Measurements from ENCODE around the gene U2AF1L4.

U2AF1L4 gene

DNA sequence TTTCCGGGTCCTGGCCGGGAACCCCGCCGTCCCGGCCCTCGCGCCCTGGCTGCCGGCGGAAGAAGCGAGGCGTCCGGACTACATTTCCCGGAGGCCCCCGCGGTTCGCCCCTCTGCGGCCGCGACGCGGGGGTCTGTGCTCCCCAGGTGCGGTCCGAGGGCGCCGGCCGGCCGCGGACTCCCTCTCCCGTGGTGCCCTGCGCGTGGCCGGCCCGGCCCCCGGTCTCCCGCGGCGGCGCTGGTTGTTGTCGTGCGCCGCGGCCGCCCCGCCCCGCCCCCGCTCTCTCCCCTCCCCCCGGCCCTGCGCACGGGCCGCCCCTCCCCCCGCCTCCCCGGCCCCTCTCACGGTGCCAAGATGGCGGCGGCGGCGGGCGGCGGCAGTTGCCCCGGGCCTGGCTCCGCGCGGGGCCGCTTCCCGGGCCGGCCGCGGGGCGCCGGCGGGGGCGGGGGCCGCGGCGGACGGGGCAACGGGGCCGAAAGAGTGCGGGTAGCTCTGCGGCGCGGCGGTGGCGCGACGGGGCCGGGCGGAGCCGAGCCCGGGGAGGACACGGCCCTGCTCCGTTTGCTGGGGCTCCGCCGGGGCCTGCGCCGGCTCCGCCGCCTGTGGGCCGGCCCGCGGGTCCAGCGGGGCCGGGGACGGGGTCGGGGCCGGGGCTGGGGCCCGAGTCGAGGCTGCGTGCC lies 27.4 kb downstream of the U2AF1L4 start, which contains the start of gene KMT2B:
TSS of gene KMT2B (plus strand) at position 339 of the 680 bp plus-strand sequence. CDS start at position 355, 16 bp downstream.
- ChIA-PET POLR2A (interaction anchor here (1.5 kb wide), 1 partner anchor 23 kb away, joined by 4 read pairs; no protein-coding TSS in a partner anchor), CTCF (interaction anchor here (1.1 to 1.8 kb wide), 4 partner anchors 10 to 30 kb away, joined by 3 to 8 read pairs (median 4); no protein-coding TSS in a partner anchor)
- TF ChIP-seq, protein P1, sequence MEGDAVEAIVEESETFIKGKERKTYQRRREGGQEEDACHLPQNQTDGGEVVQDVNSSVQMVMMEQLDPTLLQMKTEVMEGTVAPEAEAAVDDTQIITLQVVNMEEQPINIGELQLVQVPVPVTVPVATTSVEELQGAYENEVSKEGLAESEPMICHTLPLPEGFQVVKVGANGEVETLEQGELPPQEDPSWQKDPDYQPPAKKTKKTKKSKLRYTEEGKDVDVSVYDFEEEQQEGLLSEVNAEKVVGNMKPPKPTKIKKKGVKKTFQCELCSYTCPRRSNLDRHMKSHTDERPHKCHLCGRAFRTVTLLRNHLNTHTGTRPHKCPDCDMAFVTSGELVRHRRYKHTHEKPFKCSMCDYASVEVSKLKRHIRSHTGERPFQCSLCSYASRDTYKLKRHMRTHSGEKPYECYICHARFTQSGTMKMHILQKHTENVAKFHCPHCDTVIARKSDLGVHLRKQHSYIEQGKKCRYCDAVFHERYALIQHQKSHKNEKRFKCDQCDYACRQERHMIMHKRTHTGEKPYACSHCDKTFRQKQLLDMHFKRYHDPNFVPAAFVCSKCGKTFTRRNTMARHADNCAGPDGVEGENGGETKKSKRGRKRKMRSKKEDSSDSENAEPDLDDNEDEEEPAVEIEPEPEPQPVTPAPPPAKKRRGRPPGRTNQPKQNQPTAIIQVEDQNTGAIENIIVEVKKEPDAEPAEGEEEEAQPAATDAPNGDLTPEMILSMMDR (IDR thresholded peaks at IDR 0.05; ENCODE audit: insufficient read depth, low read length, missing control alignments) = no peak
- H3K4me3 ChIP-seq (ENCODE audit: low read depth, low read length) = peak within 1 kb of the TSS; percentile 87
- DNase-seq (ENCODE audit: low read depth, low spot score) = no peak

DNA sequence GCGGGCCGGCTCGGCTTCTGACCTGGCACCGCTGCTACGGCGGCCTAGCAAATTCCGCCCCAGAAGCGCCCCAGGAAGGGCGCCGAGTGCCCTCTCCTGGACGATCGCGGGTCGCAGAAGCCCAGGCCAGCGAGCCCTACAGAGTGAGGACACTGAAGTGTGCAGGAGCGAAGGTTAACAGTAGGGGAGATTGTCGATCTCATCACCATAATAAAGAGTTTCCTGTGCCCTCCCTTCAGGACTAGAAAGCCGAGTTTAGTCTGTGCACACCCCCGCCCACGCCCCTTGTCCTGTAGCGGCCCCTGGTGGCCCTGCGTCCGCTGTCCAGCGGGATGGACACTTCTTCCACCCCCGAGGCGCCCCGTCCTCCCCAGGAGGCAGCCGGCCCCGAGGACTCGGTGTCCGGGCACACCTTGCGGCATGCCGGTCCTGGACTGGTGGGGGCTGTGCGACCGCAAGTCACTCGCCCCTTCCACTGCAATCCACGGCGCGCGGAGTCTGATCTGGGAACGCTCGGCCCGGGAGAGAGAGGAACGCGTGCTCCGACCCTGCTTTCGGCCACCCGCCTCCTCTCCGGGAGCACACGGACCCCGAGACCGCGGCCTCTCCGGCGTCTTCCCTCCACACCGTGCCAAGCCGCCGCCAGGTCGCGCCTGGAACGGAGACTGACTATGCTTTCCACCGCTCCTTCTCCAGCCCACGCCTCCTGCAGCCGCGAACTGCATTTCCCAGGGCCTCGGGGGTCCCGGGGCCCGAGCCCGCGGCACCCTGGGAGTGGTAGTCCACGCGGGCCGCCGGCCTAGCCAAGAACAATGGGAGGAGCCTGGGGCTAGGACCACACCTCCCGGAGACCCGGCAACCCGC lies 28.2 kb downstream of the U2AF1L4 start:
- TF ChIP-seq, protein P1 (IDR thresholded peaks at IDR 0.05; ENCODE audit: insufficient read depth, low read length, missing control alignments) = peak; percentile 84
- CTCF ChIA-PET = interaction anchor here (1.6 to 1.8 kb wide), 3 partner anchors 24 to 161 kb away, joined by 4 to 8 read pairs (median 4); no protein-coding TSS in a partner anchor
- POLR2A ChIA-PET = no interaction called here
- peak; percentile 62 for DNase-seq (ENCODE audit: low read depth, low spot score)
- H3K4me3 ChIP-seq (ENCODE audit: low read depth, low read length) = peak overlapping the region; percentile 85

DNA sequence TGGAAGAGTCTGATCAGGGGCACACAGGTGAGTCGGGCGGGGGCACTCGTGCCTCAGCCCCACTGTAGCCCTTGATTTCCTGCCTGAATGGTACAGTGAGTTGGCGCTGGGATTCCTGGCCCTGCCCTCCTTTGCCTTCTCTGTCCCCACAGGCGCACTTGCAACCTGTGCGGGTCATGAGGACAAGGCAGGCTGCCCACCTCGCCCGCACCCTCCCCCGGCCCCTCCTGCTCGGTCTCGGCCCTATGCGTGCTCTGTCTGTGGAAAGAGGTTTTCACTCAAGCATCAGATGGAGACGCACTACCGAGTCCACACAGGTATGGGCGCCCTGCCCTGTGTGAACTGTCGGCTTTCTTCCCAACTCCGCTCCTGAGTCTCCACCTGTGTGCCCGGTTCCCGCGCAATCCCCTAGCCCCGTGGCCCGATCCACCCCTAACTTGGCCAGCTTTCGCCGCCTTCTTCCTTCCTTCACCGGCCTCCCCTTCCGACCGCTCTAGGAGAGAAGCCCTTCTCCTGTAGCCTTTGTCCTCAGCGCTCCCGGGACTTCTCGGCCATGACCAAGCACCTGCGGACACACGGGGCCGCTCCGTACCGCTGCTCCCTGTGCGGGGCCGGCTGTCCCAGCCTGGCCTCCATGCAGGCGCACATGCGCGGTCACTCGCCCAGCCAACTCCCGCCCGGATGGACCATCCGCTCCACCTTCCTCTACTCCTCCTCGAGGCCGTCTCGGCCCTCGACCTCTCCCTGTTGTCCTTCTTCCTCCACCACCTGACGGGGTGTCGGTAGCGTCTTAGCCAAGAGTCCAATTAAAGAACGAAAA lies 29.0 kb downstream of the U2AF1L4 start:
- ChIA-PET CTCF (interaction anchor here (0.5 to 5.4 kb wide), 10 partner anchors 10 to 364 kb away, joined by 3 to 23 read pairs (median 4); partner anchors contain the start of gene LIN37), POLR2A (no interaction called here)
- DNase-seq (ENCODE audit: low read depth, low spot score) = no peak
- TF ChIP-seq, protein P1 (IDR thresholded peaks at IDR 0.05; ENCODE audit: insufficient read depth, low read length, missing control alignments) = no peak
- H3K4me3 ChIP-seq (ENCODE audit: low read depth, low read length) = peak overlapping the region; percentile 85

DNA sequence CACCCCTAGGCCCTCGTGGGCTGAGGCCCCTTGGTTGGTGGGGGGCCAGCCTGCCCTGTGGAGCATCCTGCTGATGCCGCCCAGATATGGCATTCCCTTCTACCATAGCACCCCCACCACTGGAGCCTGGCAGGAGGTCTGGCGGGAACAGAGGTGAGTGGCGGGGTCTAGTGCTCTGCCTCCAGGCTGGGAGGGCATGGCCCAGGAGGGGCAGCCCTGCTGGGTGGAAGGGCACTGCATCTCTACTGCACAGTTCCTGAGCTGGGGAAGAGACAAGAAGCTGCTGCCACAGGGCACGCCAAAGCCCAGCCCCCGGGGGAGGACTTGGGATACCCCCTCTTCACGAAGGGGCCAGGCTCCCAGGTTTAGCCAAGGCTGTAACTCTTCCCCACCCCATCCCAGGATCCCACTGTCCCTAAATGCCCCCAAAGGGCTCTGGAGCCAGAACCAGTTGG lies 29.8 kb downstream of the U2AF1L4 start:
- no peak overlapping the region for H3K4me3 ChIP-seq (ENCODE audit: low read depth, low read length)
- ChIA-PET CTCF (interaction anchor here (0.9 to 5.4 kb wide), 10 partner anchors 11 to 167 kb away, joined by 3 to 23 read pairs (median 4); partner anchors contain the start of genes LIN37 and ZBTB32), POLR2A (no interaction called here)
- no peak for DNase-seq (ENCODE audit: low read depth, low spot score)
- TF ChIP-seq, protein P1 (IDR thresholded peaks at IDR 0.05; ENCODE audit: insufficient read depth, low read length, missing control alignments) = no peak

DNA sequence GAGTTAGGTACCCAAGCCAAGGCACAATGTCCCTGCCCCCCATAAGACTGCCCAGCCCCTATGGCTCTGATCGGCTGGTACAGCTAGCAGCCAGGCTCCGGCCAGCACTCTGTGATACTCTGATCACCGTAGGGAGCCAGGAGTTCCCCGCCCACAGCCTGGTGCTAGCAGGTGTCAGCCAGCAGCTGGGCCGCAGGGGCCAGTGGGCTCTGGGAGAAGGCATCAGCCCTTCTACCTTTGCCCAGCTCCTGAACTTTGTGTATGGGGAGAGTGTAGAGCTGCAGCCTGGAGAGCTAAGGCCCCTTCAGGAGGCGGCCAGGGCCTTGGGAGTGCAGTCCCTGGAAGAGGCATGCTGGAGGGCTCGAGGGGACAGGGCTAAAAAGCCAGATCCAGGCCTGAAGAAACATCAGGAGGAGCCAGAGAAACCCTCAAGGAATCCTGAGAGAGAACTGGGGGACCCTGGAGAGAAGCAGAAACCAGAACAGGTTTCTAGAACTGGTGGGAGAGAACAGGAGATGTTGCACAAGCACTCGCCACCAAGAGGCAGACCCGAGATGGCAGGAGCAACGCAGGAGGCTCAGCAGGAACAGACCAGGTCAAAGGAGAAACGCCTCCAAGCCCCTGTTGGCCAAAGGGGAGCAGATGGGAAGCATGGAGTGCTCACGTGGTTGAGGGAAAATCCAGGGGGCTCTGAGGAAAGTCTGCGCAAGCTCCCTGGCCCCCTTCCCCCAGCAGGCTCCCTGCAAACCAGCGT lies 30.4 kb downstream of the U2AF1L4 start:
- CTCF ChIA-PET = interaction anchor here (0.8 to 5.4 kb wide), 10 partner anchors 10 to 166 kb away, joined by 3 to 23 read pairs (median 4); partner anchors contain the start of genes LIN37 and ZBTB32
- TF ChIP-seq, protein P1 (IDR thresholded peaks at IDR 0.05; ENCODE audit: insufficient read depth, low read length, missing control alignments) = no peak
- no peak for DNase-seq (ENCODE audit: low read depth, low spot score)
- POLR2A ChIA-PET = no interaction called here
- H3K4me3 ChIP-seq (ENCODE audit: low read depth, low read length) = no peak overlapping the region
